HS-27A (cell line): ENCODE results near the gene MAMDC4.

Experiments used
- DNase-seq: peaks from one replicate; pipeline ENCODE4 v3.0.0-alpha.2; 2012; ENCODE audit warnings: low read depth, missing footprints

Gene MAMDC4

GRCh38 chr9:136890661-136891060 is 38.5 kb downstream of the MAMDC4 start:
- no peak for DNase-seq

GRCh38 chr9:136896027-136896426 is 43.9 kb downstream of the MAMDC4 start:
- no peak for DNase-seq

DNA sequence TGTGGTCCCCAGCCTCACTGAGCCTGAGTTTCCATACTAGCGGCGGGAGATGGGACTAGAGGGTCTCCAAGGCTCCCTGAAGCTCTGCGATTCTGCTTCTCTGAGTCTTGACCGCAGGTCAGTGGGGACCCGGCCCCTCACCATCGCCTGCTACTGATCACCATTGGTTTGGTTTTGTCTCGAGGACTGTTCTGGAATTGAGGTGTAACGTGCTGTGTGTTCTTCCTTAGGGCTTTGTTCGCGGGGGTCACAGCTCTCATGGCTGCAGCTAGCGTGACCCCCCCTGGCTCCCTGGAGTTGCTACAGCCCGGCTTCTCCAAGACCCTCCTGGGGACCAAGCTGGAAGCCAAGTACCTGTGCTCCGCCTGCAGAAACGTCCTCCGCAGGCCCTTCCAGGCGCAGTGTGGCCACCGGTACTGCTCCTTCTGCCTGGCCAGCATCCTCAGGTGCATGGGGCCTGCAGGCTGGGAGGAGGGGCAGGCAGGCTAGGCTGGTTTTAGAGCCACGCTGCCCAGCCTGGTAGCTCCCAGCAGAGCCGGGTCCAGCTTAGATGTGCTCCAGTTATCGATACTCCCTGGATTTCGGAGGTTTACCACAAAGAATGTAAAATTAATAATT is 46.4 kb downstream of the MAMDC4 start:
- DNase-seq: no peak

DNA sequence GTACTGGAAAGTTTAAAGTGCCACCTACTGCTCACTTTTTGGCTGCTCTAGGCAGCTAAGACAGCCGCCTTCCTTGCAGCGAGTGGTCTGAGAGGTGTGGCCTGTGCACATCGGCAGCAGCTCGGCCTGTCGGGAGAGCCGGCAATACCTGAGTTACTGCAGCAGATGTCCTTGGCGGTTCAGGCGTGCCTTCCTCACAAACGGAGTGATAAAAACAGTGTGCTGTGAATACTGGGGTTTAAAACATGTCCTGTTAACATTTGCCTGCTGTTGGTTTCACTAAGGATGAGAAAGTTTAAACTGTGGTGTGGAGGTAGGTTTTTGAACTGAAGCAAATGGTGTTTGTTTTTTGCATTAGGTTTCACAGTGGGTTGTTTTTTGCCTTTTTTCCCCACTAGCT is 47.0 kb downstream of the MAMDC4 start:
- no peak for DNase-seq

DNA sequence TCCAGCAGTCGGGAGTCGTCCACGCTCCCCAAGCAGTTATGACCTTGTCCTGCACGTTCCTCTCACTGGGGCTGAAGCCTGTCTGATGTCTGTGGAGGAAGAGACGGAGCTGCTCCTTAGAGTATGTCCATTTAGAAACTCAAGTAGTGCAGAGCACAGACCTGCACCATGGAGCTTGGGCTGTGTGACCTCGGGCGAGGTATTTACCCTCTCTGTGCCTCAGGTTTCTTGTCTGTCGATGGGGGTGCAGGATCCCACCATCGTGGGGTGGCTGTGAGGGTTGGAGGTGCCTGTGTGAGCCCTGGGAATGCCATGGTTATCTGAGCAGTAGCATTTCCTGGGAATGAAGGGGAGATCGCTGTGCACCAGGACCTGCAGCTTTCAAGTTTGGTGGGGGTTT is 48.4 kb downstream of the MAMDC4 start:
- DNase-seq: no peak

- DNase-seq: no peak
Observed at GRCh38 chr9:136900988-136901515, 48.9 kb downstream of the MAMDC4 start.

GRCh38 chr9:136901516-136902258 is 49.5 kb downstream of the MAMDC4 start:
- no peak for DNase-seq

GRCh38 chr9:136902259-136902821 is 50.2 kb downstream of the MAMDC4 start:
- DNase-seq: no peak

DNA sequence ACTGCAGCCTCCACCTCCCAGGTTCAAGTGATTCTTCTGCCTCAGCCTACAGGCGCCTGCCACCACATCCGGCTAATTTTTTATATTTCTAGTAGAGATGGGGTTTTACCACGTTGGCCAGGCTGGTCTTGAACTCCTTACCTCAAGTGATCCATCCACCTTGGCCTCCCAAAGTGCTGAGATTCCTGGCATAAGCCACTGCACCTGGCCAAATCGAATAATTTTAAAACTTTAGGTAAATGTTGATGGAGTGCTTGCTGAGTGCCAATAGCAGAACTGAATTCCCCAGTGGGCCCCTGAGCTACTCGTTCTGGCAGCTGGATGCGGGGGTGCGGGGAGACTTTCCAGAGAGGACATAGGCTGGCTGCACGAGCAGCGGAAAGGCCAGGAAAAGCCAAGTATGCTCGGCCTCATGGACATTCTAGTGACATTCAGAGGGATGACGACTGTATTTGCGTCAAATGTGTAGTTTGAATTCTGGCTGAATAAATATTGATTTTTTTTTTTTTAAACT is 51.0 kb downstream of the MAMDC4 start:
- no peak for DNase-seq

DNA sequence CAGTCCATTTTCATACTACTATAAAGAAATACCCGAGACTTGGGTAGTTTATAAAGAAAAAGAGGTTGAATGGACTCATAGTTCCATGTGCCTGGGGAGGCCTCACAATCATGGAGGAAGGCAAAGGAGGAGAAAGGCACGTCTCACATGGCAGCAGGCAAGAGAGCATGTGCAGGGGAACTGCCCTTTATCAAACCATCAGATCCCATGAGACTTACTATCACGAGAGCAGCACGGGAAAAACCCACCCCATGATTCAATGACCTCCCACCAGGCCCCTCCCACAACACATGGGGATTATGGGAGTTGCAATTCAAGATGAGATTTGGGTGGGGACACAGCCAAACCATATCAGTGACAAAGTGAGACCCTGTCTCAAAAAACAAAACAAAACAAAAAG is 54.1 kb downstream of the MAMDC4 start:
- no peak for DNase-seq

DNA sequence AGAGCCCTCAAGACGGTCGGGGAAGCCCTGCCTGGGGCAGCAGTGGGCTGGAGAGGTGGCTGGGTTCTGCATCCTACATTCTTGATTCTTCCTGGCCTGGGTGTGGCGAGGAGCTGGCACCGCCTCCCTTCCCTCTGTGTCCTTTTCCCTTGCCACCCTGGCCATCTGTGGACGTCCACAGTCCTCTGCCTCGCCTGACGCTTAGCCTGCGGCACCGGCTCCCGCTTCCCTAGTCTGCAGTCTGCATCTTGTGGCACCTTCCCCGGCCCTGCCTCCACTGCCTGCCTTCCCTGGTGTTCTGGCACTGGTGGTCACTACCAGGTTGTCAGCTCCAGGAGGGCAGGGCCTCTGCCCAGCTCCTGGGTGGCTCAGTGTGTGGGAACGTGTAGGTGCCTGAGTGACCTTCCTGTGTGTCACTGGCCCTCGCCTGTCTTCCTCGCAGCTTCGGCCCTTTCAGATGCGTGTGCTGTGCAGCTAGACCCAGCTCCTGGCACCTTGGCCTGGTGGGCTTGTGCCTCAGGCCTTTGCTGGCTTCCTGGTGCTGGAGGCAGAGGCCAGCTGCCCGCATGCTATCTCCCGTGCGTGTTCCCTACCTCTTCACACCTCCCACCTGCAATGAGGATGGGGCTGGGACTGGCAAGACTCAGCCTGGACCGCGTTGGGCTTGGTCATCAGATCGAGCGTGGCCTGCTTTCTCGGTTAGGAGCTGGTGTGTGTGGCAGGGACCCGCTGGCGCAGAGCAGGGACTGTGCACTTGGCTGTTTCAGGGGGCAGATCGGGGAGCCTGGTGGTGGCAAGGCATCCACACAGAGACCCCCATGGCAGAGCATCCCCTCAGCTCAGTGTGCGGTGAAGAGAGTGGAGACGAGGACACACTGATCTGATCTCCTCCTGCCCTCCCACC is 55.1 kb downstream of the MAMDC4 start:
- DNase-seq: no peak
